Astrocyte (in vitro differentiated cells and primary cell): ENCODE measurements around the gene P2RY12. TPM values are rescaled to one million over a fixed set of nuclear protein-coding genes. Genes with fewer than 3 reads are reported as not detected.

Experiments used
- DNase-seq: peaks from one replicate; pipeline ENCODE4 v3.0.0-alpha.2; 2010; ENCODE audit warnings: low read depth
- FAIRE-seq: peaks from 2 replicates; lab custom pipeline; 2011; peaks lifted over from hg19 to GRCh38; lab: Jason Lieb, UNC
- H2AFZ ChIP-seq: 2 replicates; pipeline ENCODE4 v1.6.0; 2012; ENCODE audit warnings: low read depth, low read length, inconsistent platforms
- H3K27ac ChIP-seq: 2 replicates; pipeline ENCODE4 v1.5.1; 2011; ENCODE audit warnings: low read depth, low read length, inconsistent platforms
- H3K27me3 ChIP-seq: 2 replicates; pipeline ENCODE4 v1.6.0; 2011; ENCODE audit warnings: low read length, inconsistent platforms; ENCODE audit not compliant: insufficient read depth
- H3K36me3 ChIP-seq: 2 replicates; pipeline ENCODE4 v1.5.1; 2011; ENCODE audit warnings: low read length, inconsistent platforms; ENCODE audit not compliant: insufficient read depth
- H3K4me1 ChIP-seq: 2 replicates; pipeline ENCODE4 v1.5.1; 2011; ENCODE audit warnings: low read length, inconsistent platforms; ENCODE audit not compliant: insufficient read depth
- H3K4me2 ChIP-seq: 2 replicates; pipeline ENCODE4 v1.6.0; 2012; ENCODE audit warnings: low read length, inconsistent platforms
- H3K4me3 ChIP-seq: 2 replicates; pipeline ENCODE4 v1.5.1; 2011; ENCODE audit warnings: low read depth, mild to moderate bottlenecking, low read length, inconsistent platforms; ENCODE audit not compliant: insufficient read depth
- H3K79me2 ChIP-seq: 2 replicates; pipeline ENCODE4 v1.6.0; 2012; ENCODE audit warnings: mild to moderate bottlenecking, low read length, inconsistent platforms; ENCODE audit not compliant: insufficient read depth
- H3K9ac ChIP-seq: 2 replicates; pipeline ENCODE4 v1.6.0; 2012; ENCODE audit warnings: mild to moderate bottlenecking, low read length, inconsistent platforms
- H3K9me3 ChIP-seq: 2 replicates; pipeline ENCODE4 v1.5.1; 2012; ENCODE audit warnings: low read depth, mild to moderate bottlenecking, low read length, inconsistent platforms; ENCODE audit not compliant: insufficient read depth
- H4K20me1 ChIP-seq: 2 replicates; pipeline ENCODE4 v1.6.0; 2012; ENCODE audit warnings: low read length, inconsistent platforms; ENCODE audit not compliant: insufficient read depth
- H3K27ac Mint-ChIP-seq: one replicate; pipeline ENCODE4 v1.8.0; 2021; ENCODE audit warnings: mild to moderate bottlenecking, mixed read lengths; ENCODE audit not compliant: unreplicated experiment
- H3K27me3 Mint-ChIP-seq: one replicate; pipeline ENCODE4 v1.8.0; 2021; ENCODE audit warnings: low read depth, mixed read lengths; ENCODE audit not compliant: unreplicated experiment
- H3K36me3 Mint-ChIP-seq: one replicate; pipeline ENCODE4 v1.8.0; 2021; ENCODE audit warnings: low read depth, mixed read lengths; ENCODE audit not compliant: unreplicated experiment
- H3K4me1 Mint-ChIP-seq: one replicate; pipeline ENCODE4 v1.8.0; 2021; ENCODE audit warnings: low read depth, mixed read lengths; ENCODE audit not compliant: unreplicated experiment
- H3K4me3 Mint-ChIP-seq: one replicate; pipeline ENCODE4 v1.8.0; 2021; ENCODE audit warnings: mild to moderate bottlenecking, moderate library complexity, mixed read lengths; ENCODE audit not compliant: unreplicated experiment
- H3K9me3 Mint-ChIP-seq: one replicate; pipeline ENCODE4 v1.8.0; 2021; ENCODE audit warnings: mild to moderate bottlenecking, mixed read lengths; ENCODE audit not compliant: unreplicated experiment
- CTCF ChIP-seq: IDR thresholded peaks from 2 replicates; pipeline ENCODE4 v1.5.1; 2011; ENCODE audit warnings: low read depth, mild to moderate bottlenecking, inconsistent platforms, low read length, moderate library complexity; ENCODE audit not compliant: insufficient read depth
- EZH2 ChIP-seq: IDR thresholded peaks from 2 replicates; pipeline ENCODE4 v1.6.1; 2012; ENCODE audit warnings: mild to moderate bottlenecking, low read length, inconsistent platforms; ENCODE audit not compliant: insufficient read depth
- total RNA-seq: library from RNA; stranded (reverse); gene quantifications from 2 replicates; pipeline ENCODE4 v1.2.1, GENCODE V29; 2021

The P2RY12 gene
- total RNA-seq, 1 donor from 2014 or later: not detected

- H3K9me3 ChIP-seq: no peaks in the 10 kb centered on the region
- Mint-ChIP-seq H3K27ac (no peak overlapping the region), H3K4me3 (no peak overlapping the region), H3K9me3 (no peaks in the 10 kb centered on the region), H3K36me3 (peaks cover 10% of the 10 kb centered on the region), H3K4me1 (peaks cover 3% of the 10 kb centered on the region), H3K27me3 (no peaks in the 10 kb centered on the region)
- H2AFZ ChIP-seq: no peak overlapping the region
- H3K4me3 ChIP-seq: no peak overlapping the region
- H3K27ac ChIP-seq: no peak overlapping the region
- peaks cover 3% of the 10 kb centered on the region for H3K4me1 ChIP-seq
- TF ChIP-seq CTCF: no peak
- no peak for TF ChIP-seq EZH2
- H3K9ac ChIP-seq: no peak overlapping the region
- H3K79me2 ChIP-seq: no peaks in the 10 kb centered on the region
- no peaks in the 10 kb centered on the region for H3K36me3 ChIP-seq
- H3K27me3 ChIP-seq: no peaks in the 10 kb centered on the region
- no peak overlapping the region for H3K4me2 ChIP-seq
- FAIRE-seq: no peak
- no peaks in the 10 kb centered on the region for H4K20me1 ChIP-seq
- DNase-seq: no peak
Measured at GRCh38 chr3:151419806-151420205, 35.3 kb upstream of the P2RY12 start.

GRCh38 chr3:151415289-151415688, 30.7 kb upstream of the P2RY12 start:
- Mint-ChIP-seq H3K27me3 (no peaks in the 10 kb centered on the region), H3K9me3 (no peaks in the 10 kb centered on the region), H3K4me1 (peaks cover 12% of the 10 kb centered on the region), H3K27ac (no peak overlapping the region), H3K4me3 (no peak overlapping the region), H3K36me3 (peaks cover 8% of the 10 kb centered on the region)
- H3K36me3 ChIP-seq: no peaks in the 10 kb centered on the region
- H3K27ac ChIP-seq: no peak overlapping the region
- H3K9me3 ChIP-seq: no peaks in the 10 kb centered on the region
- no peak overlapping the region for H3K4me2 ChIP-seq
- no peaks in the 10 kb centered on the region for H3K27me3 ChIP-seq
- H4K20me1 ChIP-seq: no peaks in the 10 kb centered on the region
- TF ChIP-seq CTCF: no peak
- TF ChIP-seq EZH2: no peak
- H3K9ac ChIP-seq: no peak overlapping the region
- no peaks in the 10 kb centered on the region for H3K79me2 ChIP-seq
- FAIRE-seq: no peak
- no peak for DNase-seq
- H3K4me1 ChIP-seq: peaks cover 4% of the 10 kb centered on the region
- no peak overlapping the region for H2AFZ ChIP-seq
- no peak overlapping the region for H3K4me3 ChIP-seq

- no peaks in the 10 kb centered on the region for H3K36me3 ChIP-seq
- FAIRE-seq (no peak), DNase-seq (no peak)
- H3K9me3 ChIP-seq: no peaks in the 10 kb centered on the region
- H3K4me1 Mint-ChIP-seq: peaks cover 12% of the 10 kb centered on the region
- no peak overlapping the region for H3K27ac ChIP-seq
- no peak overlapping the region for H3K4me3 Mint-ChIP-seq
- H3K27me3 ChIP-seq: no peaks in the 10 kb centered on the region
- H4K20me1 ChIP-seq: no peaks in the 10 kb centered on the region
- H3K9ac ChIP-seq: no peak overlapping the region
- H3K36me3 Mint-ChIP-seq: no peaks in the 10 kb centered on the region
- H3K4me3 ChIP-seq: no peak overlapping the region
- H3K79me2 ChIP-seq: no peaks in the 10 kb centered on the region
- TF ChIP-seq EZH2 (no peak), CTCF (no peak)
- H3K27ac Mint-ChIP-seq: no peak overlapping the region
- peaks cover 4% of the 10 kb centered on the region for H3K4me1 ChIP-seq
- no peak overlapping the region for H2AFZ ChIP-seq
- no peaks in the 10 kb centered on the region for H3K9me3 Mint-ChIP-seq
- no peaks in the 10 kb centered on the region for H3K27me3 Mint-ChIP-seq
- no peak overlapping the region for H3K4me2 ChIP-seq
Measured at GRCh38 chr3:151412989-151413388, 28.4 kb upstream of the P2RY12 start.
